ENCODE results near the gene ADGRF1. TPM values are rescaled to one million over a fixed set of nuclear protein-coding genes. Genes with fewer than 3 reads are reported as not detected.

Gene ADGRF1
- total RNA-seq, 1 donor from 2014 or later, result 12.9 TPM

DNA sequence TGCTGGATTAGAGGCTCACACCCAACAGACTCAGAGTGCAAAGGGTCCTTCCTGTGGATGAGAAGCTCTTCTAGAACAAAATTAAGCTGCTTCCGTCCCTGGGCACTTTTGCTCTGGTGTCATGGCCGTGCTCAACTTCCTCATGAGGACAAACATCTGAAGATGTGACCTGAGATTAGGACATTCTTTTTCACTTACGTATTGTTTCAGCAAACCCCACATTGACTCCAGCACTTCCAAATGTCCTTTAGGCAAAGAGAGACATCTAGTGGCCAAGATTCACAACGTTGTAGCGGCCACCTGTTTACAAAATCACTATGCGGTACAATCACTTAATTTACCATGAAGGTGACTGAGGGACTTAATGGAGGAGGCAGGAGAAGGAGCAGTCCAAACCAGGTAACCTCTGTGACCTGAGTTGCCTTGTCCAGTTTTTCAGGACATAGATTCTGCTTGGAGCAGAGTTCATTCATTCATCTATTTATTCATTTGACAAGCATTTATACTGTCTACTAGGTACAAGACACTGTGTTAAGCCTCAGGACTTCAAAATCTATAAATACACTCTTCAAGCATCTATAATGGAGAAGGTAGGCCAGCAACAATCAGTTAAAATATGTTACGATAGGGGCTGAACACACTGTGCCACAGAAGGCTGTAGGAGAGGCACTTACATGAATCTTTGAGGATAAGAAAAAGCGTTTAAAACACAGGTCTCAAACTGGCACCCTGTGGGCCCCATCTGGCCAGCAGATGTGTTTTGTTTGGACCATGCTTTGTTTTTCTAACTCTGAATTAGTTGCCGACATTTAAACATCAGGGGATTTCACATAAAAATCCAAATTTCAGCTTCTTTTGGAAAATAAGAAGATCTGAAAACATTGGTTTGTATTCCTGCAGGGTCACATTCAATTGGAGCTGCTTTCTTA lies 5.6 kb upstream of the ADGRF1 start:
- peak overlapping the region; percentile 12 for H3K27ac ChIP-seq
- no peaks in the 10 kb centered on the region for H3K27me3 ChIP-seq
- no peak overlapping the region for H3K4me3 ChIP-seq
- DNase-seq (no peak), ATAC-seq (peak; percentile 97)
- intact Hi-C loops (cut with DNase I), result no loop called here
- no peaks in the 10 kb centered on the region for H3K9me3 ChIP-seq
- H3K4me1 ChIP-seq, result peaks cover 14% of the 10 kb centered on the region
- H3K36me3 ChIP-seq, result no peaks in the 10 kb centered on the region
- TF ChIP-seq, protein P1, sequence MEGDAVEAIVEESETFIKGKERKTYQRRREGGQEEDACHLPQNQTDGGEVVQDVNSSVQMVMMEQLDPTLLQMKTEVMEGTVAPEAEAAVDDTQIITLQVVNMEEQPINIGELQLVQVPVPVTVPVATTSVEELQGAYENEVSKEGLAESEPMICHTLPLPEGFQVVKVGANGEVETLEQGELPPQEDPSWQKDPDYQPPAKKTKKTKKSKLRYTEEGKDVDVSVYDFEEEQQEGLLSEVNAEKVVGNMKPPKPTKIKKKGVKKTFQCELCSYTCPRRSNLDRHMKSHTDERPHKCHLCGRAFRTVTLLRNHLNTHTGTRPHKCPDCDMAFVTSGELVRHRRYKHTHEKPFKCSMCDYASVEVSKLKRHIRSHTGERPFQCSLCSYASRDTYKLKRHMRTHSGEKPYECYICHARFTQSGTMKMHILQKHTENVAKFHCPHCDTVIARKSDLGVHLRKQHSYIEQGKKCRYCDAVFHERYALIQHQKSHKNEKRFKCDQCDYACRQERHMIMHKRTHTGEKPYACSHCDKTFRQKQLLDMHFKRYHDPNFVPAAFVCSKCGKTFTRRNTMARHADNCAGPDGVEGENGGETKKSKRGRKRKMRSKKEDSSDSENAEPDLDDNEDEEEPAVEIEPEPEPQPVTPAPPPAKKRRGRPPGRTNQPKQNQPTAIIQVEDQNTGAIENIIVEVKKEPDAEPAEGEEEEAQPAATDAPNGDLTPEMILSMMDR (IDR thresholded peaks at IDR 0.05), result peak; percentile 83

DNA sequence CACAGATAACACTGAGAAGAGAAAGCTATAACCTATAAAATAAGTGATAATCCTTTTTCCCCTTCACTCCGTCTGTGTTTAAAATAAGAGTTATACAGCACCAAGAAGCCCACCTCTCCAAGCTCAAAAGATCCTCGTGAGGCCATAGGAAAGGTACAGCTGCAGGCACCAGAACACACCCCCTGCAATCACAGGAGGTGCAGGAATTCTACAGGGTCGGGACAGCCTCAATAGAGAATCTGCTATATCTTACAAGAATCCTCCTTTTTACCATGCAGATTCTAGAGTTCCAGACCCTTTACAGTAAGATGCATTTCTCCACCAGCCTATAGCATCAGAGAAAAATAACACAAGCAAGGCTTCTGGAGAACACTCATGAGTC lies 5.0 kb upstream of the ADGRF1 start:
- intact Hi-C loops (cut with DNase I), result no loop called here

DNA sequence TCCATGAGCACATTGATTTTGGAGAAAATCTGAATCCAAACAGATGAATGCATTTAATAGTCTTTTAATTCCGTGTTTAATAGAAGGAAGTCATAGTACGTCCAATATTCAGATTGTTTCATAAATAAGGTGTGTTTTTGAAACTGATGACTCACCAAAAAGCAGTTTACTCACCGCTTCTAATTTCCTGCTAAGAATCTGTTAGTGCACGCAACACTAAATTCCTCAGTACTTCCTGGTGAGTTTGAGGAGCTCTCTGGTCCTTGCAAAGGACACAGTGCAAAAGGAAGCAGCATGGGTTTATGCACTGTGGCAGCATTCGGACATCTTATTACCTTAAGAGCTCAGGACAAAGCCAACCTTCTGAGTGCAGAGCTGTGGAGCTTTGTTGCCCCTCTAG lies 2.3 kb upstream of the ADGRF1 start:
- TF ChIP-seq, protein P1 (IDR thresholded peaks at IDR 0.05), result no peak
- peaks cover 14% of the 10 kb centered on the region for H3K4me1 ChIP-seq
- no peak overlapping the region for H3K4me3 ChIP-seq
- no peak overlapping the region for H3K27ac ChIP-seq
- H3K9me3 ChIP-seq, result no peaks in the 10 kb centered on the region
- H3K27me3 ChIP-seq, result no peaks in the 10 kb centered on the region
- no peak for DNase-seq
- peak; percentile 76 for ATAC-seq
- intact Hi-C loops (cut with DNase I), result no loop called here
- no peaks in the 10 kb centered on the region for H3K36me3 ChIP-seq

More for the DNA sequence above, 5.0 kb upstream of the ADGRF1 start:
- Histone ChIP-seq H3K36me3 (no peaks in the 10 kb centered on the region), H3K27ac (peak overlapping the region; percentile 12), H3K9me3 (no peaks in the 10 kb centered on the region), H3K27me3 (no peaks in the 10 kb centered on the region), H3K4me3 (no peak overlapping the region), H3K4me1 (peaks cover 14% of the 10 kb centered on the region)
- DNase-seq (no peak), ATAC-seq (no peak)
- TF ChIP-seq, protein P1 (IDR thresholded peaks at IDR 0.05), result no peak

DNA sequence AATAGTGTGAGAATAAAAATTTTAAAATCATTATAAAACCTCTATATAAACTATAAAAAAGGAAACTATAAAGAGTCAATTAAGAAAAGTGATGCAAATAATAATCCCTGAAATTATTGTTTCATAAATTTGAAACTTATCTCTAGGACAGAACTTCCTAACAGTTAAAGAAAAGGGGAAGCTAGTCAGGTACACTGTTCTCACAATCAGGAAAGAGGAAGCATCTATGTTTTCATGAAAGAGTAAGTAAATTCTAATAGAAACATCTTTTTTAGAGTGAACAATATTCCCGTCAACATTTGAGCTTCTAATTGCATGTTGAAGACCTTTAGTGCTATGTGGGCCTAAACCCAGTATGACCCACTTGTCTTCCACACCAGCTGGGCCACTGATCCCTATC lies 1.2 kb upstream of the ADGRF1 start:
- DNase-seq, result no peak
- Histone ChIP-seq H3K27me3 (no peaks in the 10 kb centered on the region), H3K9me3 (no peaks in the 10 kb centered on the region), H3K36me3 (no peaks in the 10 kb centered on the region), H3K4me3 (no peak overlapping the region), H3K27ac (no peak overlapping the region), H3K4me1 (peaks cover 14% of the 10 kb centered on the region)
- intact Hi-C loops (cut with DNase I), result no loop called here
- TF ChIP-seq, protein P1 (IDR thresholded peaks at IDR 0.05), result no peak
- no peak for ATAC-seq

DNA sequence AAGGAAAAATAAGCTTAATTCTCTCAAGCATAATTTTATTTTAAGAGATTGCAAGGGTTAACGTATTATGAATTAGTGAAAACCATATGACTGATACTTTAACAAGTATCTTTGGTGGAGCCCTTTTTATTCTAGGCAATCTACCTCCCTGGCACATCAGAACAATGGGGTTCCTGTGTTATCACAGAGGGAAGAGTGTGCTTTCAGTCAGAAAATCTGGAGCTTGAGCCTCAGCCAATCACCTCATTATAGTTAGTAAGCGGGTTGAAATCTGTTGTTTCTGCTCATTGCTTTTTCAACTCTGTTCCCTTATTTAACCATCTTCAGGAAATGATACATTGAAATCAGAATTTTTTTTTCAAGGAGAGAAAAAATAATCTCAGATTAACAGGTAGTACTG lies 391 bp downstream of the ADGRF1 start:
- DNase-seq (no peak), ATAC-seq (no peak)
- intact Hi-C loops (cut with DNase I), result no loop called here
- TF ChIP-seq, protein P1 (IDR thresholded peaks at IDR 0.05), result no peak
- H3K36me3 ChIP-seq, result no peaks in the 10 kb centered on the region
- H3K27ac ChIP-seq, result no peak overlapping the region
- H3K4me3 ChIP-seq, result peak overlapping the region; percentile 12
- H3K4me1 ChIP-seq, result peaks cover 4% of the 10 kb centered on the region
- H3K9me3 ChIP-seq, result no peaks in the 10 kb centered on the region
- no peaks in the 10 kb centered on the region for H3K27me3 ChIP-seq
